ENCODE measurements around the gene CDH22. TPM values are rescaled to one million over a fixed set of nuclear protein-coding genes. Genes with fewer than 3 reads are reported as not detected.

The CDH22 gene
- total and polyA plus RNA-seq, 10 of the 15 experiments (the other 5 are each of a cell fraction or from before 2014, with no cell fraction given), result not detected

- FAIRE-seq (no peak), ATAC-seq (no peak), DNase-seq (ENCODE audit: low read depth, low spot score) (no peak)
- Histone ChIP-seq H3K9ac (ENCODE audit: control insufficient read depth, insufficient read depth, low read length) (no peak overlapping the region), H4K20me1 (ENCODE audit: control insufficient read depth, insufficient read depth) (no peaks in the 10 kb centered on the region; the same call in 1 of the 2 replicates), H3K27me3 (replicated peaks in 1 of 2; ENCODE audit: control insufficient read depth in 2 of 2, insufficient read depth in 2 of 2, low read length in 1 of 2) (peaks cover 5 to 13% of the 10 kb centered on the region in 2 experiments; a peak in 3 of 4 replicates), H3K9me3 (replicated peaks; ENCODE audit: control insufficient read depth, insufficient read depth, low read length) (no peaks in the 10 kb centered on the region), H3K27ac (ENCODE audit: control insufficient read depth, insufficient read depth) (no peak overlapping the region), H3K79me2 (ENCODE audit: control insufficient read depth, insufficient read depth, low read length) (no peaks in the 10 kb centered on the region), H3K4me3 (no peak overlapping the region), H3K36me3 (ENCODE audit: control insufficient read depth in 2 of 2, insufficient read depth in 2 of 2, low read length in 1 of 2) (no peaks in the 10 kb centered on the region; a peak in 1 of 4 replicates), H2AFZ (ENCODE audit: control insufficient read depth, low read depth, low read length) (no peak overlapping the region), H3K4me1 (ENCODE audit: control insufficient read depth, insufficient read depth, low read length) (no peaks in the 10 kb centered on the region), H3K4me2 (ENCODE audit: control insufficient read depth, insufficient read depth) (no peak overlapping the region)
- RAD21 ChIA-PET (ENCODE audit: unreplicated experiment), result interaction anchor here (1.0 to 1.7 kb wide), 4 partner anchors 46 to 152 kb away, joined by 3 to 5 read pairs (median 3); no protein-coding TSS in a partner anchor
- POLR2A ChIA-PET, result no interaction called here
- no TSS peak for BruUV-seq (replicated peaks)
- TF ChIP-seq, protein P1, sequence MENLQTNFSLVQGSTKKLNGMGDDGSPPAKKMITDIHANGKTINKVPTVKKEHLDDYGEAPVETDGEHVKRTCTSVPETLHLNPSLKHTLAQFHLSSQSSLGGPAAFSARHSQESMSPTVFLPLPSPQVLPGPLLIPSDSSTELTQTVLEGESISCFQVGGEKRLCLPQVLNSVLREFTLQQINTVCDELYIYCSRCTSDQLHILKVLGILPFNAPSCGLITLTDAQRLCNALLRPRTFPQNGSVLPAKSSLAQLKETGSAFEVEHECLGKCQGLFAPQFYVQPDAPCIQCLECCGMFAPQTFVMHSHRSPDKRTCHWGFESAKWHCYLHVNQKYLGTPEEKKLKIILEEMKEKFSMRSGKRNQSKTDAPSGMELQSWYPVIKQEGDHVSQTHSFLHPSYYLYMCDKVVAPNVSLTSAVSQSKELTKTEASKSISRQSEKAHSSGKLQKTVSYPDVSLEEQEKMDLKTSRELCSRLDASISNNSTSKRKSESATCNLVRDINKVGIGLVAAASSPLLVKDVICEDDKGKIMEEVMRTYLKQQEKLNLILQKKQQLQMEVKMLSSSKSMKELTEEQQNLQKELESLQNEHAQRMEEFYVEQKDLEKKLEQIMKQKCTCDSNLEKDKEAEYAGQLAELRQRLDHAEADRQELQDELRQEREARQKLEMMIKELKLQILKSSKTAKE (IDR thresholded peaks at IDR 0.05; ENCODE audit: low read depth, poor library complexity, severe bottlenecking), result no peak
- TF ChIP-seq ZBTB4 (CRISPR knock-in tag; IDR thresholded peaks at IDR 0.05) (no peak), TCF7 (IDR thresholded peaks at IDR 0.05; ENCODE audit: borderline replicate concordance) (no peak)
- in situ Hi-C loops (cut with MboI) (no loop called here), intact Hi-C loops (cut with micrococcal nuclease; ENCODE audit: unreplicated experiment) (loop anchor here (2.0 kb wide), 1 partner anchor 160 kb away; no protein-coding TSS in a partner anchor)
- SMC1A ChIA-PET (ENCODE audit: uncharacterized antibody, unreplicated experiment), result interaction anchor here (0.7 to 2.2 kb wide), 9 partner anchors 14 to 1501 kb away, joined by 3 to 11 read pairs (median 3); no protein-coding TSS in a partner anchor
- WGBS (ENCODE audit: insufficient coverage, insufficient replicate concordance, low lambda C conversion rate, missing lambda C conversion rate), result 9% methylated on average over 4 of the region's 4 CpGs
- CTCF ChIA-PET, result interaction anchor here (0.8 to 2.2 kb wide), 20 partner anchors 8 to 205 kb away, joined by 3 to 16 read pairs (median 6); no protein-coding TSS in a partner anchor
These were observed 133.2 kb downstream of the CDH22 start for GRCh38 chr20:46175127-46175494.

Measured in GM12878 (cell line).